GM18508 (cell line): ENCODE data around the gene TEX29.

ENCODE experiments used
- ATAC-seq: cut with Tn5 transposase; IDR thresholded peaks from one replicate; pipeline ENCODE4 v1.9.1; 2021; ENCODE audit warnings: moderate number of reproducible peaks; ENCODE audit not compliant: insufficient read depth, unreplicated experiment

TEX29 gene

DNA sequence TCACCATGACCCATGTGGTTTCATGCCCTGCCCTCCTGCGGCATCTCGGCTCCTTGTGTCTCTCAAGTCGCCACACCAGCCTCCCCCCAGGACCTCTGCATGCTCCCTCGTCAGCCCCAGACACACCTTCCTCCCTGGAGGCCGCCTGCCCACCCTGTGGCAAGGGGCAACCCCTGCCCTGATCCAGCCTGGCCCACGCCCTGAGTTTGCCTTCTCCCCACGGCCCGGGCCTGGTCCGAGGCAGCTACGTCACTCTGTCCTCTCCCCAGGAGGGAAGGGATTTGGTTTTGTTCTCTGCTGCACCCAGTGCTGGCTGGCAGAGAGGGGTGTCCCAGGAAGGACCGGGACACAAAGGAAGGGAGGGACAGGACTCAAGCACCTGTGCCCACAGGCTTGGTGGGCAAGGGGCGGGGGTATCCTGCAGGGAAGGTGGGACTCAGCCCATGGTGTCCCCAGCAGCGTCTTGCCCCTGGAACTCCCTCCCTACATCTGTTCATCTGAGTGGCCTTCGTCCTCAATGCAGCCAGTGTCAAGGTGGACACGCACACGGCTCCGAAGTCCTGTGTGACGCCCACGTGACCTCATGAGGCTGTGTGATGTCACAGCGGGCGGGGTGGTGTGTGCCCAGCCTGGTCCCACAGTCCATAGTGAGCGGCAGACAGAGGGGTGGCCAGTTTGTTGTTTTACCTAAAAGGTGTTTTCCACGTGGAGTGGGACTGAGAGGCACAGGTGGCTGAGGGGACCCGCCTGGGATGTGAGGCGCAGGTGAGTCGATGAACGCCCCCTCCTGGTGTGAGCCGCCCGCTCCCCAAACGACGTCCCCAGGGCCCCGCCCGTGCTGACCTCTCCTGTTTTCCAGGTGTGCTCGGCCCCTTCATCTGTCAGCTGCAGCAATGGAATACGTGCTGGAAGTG lies at the start of gene TEX29:
TSS of gene TEX29 (plus strand) at position 645 of the 914 bp plus-strand sequence. CDS start at position 894, 249 bp downstream.
- ATAC-seq = no peak

DNA sequence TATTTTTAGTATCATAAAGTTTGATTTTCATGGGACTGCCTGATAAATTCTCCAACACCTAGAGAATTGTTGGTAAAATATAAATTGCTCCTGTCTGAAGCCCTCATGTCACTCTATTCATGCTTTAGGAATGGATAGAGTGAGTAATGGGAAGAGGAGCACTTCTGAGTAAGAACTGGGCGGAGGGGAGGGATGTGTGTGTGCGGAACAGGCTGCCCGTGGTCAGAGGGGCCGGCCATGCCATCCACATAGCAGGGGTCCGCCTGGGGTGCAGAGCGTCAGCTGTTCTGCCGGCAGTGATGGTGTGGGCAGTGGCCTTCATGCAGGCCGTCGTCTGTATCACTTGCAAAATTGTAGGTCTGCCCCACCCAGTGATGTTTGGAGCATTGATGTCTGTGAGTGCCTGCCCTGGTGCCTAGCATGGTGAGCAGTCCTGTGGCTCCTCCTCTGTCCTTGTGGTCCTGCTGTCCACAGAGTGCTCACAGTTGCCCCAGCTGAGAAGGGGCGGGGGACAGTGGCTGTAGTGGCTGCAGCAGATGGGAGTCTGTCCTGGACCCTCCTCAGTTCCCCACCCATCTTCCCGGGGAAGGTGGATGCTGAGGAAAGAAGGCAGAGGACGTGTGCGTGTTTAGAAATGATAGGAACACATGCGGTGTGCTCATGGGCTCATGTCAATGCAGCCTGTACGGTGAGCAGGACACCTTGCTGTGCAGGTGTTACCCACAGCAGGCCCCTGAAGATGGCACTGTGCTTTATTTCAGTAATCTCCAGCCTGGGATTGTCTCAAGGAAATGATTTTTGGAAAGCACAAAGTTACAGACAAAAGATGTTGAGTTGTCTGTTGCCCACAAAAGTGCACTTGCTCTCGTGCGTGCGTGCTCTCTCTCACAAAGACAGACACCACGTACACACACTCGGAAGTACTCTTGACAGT lies 49.4 kb upstream of the TEX29 start:
- ATAC-seq = no peak

DNA sequence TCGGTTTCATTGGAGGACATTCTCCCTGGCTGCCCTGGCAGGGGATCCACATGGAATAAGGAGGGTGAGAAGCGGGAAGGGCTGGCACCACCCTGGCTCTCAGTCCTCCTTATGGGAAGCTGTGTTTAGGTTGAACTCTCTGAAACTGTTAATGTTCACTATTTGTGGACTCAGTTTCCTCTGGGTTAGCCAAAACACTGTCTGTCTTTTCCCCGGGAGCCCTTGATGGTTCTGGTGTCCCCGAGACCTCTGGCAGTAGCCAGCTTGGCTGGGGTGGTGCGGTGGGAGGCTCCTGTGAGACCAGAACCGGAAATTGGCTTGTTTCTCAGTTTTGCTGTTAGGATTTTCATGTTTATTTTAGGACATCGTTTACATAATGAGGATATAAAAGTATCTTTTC lies 48.3 kb upstream of the TEX29 start:
- ATAC-seq = no peak

GRCh38 chr13:111275382-111275781 lies 45.1 kb upstream of the TEX29 start:
- ATAC-seq = no peak

GRCh38 chr13:111275995-111276618 lies 44.3 kb upstream of the TEX29 start:
- no peak for ATAC-seq

DNA sequence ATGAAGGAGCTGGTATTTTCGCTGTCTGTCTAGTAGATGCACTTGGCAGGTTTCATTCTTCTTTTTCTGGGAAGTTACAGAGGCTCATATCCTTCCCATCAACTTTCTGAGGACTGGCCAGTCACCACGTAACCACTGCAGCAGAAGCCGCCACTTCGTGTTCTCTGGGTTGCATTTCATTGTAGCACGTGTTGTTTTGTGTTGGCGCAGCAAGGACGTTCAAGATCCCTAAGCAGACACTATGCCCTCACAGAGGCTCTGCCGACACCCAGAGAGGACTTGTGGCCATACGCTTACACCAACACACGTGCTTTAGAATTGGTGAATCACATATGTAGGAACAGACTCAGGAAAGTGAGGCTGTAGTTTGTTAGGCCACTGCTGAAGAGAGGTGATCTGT lies 42.2 kb upstream of the TEX29 start:
- ATAC-seq = no peak

- ATAC-seq = no peak
These were observed 41.4 kb upstream of the TEX29 start for GRCh38 chr13:111278743-111279652.

DNA sequence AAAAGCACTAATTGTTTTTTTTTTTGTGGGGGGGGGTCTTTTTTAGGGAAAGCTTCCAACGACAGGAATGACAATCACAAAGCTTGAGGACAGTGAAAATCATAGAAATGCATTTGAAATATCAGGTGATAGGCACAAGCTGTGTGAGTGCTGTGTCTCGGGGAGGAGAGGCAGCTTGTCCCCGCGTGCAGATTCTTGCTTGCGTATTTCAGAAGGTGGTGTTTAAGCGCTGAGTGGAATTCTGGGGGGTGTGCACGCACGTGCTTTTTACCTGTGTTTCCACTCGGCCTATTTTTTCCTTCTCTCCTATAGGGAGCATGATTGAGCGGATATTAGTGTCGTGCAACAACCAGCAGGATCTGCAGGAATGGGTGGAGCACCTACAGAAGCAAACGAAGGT lies 40.2 kb upstream of the TEX29 start:
- ATAC-seq = no peak

GRCh38 chr13:111280681-111281585 lies 39.5 kb upstream of the TEX29 start:
- ATAC-seq = no peak

GRCh38 chr13:111281751-111282311 lies 38.6 kb upstream of the TEX29 start:
- ATAC-seq = no peak

DNA sequence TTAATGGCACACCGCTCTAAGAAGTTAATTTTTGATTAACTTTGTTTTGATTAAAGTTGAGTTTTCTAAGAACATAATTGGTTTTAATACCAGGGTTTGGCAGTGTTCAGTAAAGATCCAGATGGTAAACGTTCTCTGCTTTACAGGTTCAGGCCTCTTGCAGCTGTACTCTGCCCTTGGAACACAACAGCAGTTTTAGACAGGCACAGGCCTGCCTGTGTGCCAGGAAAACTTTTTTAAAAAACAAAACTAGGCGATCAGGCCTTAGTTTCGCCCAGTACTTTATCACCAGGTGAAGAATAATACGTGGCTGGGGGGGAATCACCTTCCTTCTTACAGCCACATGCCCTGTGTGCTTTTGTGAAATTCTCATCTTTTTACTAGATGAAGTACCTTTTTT lies 38.0 kb upstream of the TEX29 start:
- ATAC-seq = no peak

DNA sequence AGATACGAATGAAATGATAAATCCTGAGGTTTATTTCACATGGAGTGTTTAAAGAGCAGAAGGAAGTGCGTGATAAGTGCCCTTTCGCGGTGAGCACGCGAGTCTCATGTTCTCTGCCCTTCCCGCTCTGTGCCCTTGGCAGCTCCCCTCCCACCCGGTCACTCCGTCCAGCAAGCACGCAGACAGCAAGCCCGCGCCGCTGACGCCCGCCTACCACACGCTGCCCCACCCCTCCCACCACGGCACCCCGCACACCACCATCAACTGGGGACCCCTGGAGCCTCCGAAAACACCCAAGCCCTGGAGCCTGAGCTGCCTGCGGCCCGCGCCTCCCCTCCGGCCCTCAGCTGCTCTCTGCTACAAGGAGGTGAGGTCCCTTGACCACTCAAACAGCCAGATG lies 37.4 kb upstream of the TEX29 start:
- ATAC-seq = no peak

DNA sequence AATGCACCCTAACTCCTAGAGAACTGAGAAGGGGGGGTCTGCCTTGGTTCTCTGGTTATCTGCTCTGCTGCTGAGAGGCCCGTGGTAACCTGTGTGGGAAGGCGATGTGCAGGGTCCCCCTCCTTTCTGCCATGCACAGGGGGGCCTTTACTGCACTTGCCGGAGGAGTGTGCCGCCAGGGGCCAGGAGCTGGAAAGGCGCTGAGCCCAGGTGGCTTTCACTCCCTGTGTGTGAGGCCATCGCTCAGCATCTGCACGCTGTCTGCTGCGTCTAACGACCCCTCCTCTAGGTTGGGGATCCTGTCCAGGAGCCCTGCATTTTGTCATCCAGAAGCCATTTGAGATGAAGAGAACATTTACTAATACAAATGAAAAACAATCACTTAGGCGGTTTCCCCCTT lies 37.0 kb upstream of the TEX29 start:
- ATAC-seq = no peak

GRCh38 chr13:111283991-111284390 lies 36.5 kb upstream of the TEX29 start:
- ATAC-seq = no peak

DNA sequence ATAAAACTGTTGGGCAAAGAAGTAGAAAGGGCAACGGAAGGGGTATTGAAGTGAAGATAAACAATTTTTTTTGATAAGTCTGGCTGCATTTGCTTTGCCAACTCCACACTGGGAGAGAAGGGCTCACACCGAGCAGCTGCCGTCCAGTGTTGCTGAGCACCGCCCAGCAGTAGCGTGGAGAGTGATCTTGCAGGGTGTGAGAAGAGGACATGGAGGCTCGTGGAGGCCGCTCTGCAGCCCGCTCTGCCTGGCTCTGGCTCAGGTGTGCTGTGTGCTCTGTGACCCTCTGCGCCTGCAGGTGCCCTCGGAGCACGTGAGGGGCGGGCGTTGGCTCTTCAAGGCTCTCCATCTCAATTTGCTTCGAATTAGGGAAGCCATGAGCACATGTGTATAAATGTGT lies 35.9 kb upstream of the TEX29 start:
- no peak for ATAC-seq

DNA sequence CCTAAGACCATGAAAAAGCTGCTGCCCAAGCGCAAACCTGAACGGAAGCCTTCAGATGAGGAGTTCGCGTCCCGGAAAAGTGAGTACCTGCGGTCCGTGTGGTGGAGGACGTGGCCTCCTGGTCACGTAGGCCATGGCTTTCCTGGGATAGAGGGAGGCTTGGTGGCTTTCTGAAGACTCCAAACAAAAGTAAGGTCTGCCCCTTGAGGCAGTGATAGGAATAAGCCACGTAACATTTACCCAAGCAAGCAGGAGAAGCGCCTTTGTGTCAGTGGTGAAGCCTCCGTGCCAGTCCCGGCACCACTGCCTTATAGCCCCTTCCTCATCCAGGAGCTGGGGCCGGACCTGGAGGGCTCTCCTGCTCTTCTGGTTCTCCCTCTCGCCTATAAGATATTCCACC lies 34.3 kb upstream of the TEX29 start:
- no peak for ATAC-seq

DNA sequence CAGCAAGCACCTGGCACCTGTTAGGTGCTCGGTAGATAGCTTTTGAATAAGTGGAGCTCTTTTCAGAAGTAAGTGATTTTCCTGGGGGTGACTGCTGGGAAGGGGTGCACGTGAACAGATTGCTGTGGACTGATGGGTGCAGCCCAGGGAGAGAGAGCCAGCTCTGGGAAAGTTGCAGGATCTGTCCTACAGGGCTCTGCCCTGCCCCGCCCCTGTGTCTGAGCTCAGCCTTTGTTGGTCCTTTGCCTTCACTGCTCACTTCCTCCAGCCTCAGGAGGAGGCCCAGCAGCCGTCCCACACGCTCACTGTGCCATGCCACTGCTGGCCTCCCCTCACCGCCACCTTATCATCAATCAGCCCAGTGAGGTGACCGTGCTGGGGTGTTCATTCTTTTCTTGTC lies 33.7 kb upstream of the TEX29 start:
- no peak for ATAC-seq

GRCh38 chr13:111287201-111287600 lies 33.2 kb upstream of the TEX29 start:
- no peak for ATAC-seq
